Cardiac fibroblast (primary cell): ENCODE data around the gene ESPN.

ENCODE experiments used
- DNase-seq, 2 donors: peaks; one replicate each; pipeline versions ENCODE4 v3.0.0 to v3.0.0-alpha.2; 2010; ENCODE audit warnings: low read depth in 2 of 2
- H3K4me3 ChIP-seq, 2 donors: replicated peaks in 1 of 2; 1 replicate in 1 of 2; 2 replicates in 1 of 2; pipeline ENCODE4 v1.5.1; 2011; ENCODE audit warnings: low read depth in 2 of 2, low read length in 2 of 2, mild to moderate bottlenecking in 2 of 2, moderate library complexity in 1 of 2
- CTCF ChIP-seq: IDR thresholded peaks from one replicate; pipeline ENCODE4 v1.5.1; 2011; ENCODE audit warnings: low read depth, mild to moderate bottlenecking, low read length, inconsistent platforms

ESPN gene

DNA sequence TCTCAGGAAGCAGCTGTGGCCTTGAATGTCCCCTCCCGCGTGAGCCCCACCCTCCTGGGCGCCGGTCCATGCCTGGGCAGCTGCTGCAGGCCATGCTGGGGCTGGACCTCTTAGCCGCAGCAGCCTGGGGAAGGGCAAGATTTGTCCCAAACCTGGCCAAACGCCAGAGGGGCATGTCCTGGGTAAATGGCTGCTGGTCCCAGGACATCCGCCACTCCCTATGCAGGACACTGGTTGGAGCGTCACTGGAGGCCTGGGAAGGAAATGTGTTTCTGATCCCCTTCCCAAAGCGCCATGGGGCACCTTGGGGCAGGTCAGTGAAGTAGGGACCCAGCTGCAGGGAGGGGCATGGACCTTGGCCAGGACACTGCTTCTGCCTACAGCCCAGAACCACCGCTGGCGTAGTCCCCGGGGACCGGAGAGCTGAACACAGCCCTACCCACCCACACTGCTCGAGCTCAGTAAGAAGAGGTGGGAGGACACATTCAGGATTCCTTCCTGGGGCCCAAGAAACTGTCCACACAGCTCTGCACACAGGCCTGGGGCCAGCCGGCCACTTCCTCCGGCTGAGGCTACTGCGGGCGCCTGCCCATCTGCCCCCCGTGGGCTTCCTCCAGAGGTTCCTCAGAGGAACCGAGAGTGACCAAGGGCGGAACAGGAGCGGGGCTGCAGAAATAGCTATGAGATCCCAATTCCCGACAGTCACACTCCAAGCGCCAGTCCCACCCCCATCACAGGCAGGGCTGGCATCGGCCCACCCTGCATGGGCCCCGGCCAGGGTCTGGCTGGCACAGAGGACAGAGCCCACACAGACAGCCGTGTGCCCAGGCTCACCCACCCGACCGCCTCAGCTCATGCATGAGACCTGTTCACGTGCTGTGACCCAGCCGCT is 77.7 kb downstream of the ESPN start:
- TF ChIP-seq CTCF = no peak
- peak; percentile 39 to 48 for DNase-seq
- H3K4me3 ChIP-seq = no peak overlapping the region

GRCh38 chr1:6503884-6504602 is 79.5 kb downstream of the ESPN start:
- no peak for TF ChIP-seq CTCF
- DNase-seq = no peak
- H3K4me3 ChIP-seq = no peak overlapping the region

DNA sequence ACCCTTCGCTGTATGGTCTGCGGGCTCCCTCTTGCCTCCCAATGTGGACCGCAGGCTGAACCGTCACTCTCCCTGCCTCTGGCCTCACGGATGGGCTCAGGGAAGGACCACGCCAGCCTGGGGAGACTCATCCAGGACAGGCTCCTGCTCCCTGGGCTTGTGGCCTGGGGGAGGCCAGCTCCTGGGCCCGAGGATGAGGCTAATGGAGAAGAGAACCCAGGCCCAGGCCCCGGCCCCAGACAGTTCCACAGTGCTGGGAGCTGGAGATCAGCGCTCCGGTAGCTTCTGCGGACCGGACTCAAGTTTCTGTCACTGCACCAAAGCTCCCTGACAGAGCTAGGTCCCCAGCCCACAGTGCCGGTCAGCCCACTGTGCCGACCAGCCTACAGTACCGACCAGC is 80.3 kb downstream of the ESPN start:
- DNase-seq = no peak
- TF ChIP-seq CTCF = no peak
- H3K4me3 ChIP-seq = no peak overlapping the region

DNA sequence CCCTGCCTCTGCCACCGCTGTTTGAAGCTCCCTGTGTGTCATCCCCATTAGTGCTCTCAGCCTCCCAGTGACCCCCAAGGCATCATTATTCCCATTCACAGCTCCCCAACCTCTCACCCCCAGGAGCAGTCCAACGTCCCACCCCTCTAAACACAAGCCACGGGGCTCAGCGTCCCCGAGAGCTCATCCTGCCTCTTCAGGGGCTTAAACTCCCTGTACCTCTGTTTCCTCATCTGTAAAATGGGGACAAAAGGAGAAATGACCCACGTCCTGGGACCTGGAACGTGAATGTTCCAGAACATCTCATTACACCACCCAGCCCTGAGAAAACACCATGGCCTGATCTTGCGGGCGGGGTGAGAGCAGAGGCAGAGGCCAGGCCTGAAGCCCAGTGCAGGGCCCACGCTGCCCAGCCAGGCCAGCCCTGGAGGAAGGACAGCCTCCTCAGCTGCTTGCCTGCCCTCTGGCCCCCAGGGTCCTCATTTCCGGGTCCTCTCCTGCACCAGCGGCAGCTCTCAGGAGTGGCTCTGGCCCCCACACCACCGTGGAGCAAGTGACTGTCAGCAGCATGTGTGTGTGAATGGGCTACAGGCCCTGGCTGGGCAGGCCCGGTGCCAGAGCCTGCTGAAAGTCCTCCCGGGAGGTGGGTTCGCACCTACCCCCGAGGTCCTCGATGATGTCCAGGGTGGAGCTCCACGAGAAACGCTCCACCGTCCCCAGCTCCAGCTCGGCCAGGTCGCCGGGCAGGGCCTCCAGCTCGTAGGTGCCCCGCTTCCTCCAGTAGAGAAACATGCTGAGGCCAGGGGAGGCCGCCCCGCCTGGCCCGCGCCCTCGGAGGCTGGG is 81.0 kb downstream of the ESPN start:
- TF ChIP-seq CTCF = no peak
- no peak overlapping the region for H3K4me3 ChIP-seq
- no peak for DNase-seq

DNA sequence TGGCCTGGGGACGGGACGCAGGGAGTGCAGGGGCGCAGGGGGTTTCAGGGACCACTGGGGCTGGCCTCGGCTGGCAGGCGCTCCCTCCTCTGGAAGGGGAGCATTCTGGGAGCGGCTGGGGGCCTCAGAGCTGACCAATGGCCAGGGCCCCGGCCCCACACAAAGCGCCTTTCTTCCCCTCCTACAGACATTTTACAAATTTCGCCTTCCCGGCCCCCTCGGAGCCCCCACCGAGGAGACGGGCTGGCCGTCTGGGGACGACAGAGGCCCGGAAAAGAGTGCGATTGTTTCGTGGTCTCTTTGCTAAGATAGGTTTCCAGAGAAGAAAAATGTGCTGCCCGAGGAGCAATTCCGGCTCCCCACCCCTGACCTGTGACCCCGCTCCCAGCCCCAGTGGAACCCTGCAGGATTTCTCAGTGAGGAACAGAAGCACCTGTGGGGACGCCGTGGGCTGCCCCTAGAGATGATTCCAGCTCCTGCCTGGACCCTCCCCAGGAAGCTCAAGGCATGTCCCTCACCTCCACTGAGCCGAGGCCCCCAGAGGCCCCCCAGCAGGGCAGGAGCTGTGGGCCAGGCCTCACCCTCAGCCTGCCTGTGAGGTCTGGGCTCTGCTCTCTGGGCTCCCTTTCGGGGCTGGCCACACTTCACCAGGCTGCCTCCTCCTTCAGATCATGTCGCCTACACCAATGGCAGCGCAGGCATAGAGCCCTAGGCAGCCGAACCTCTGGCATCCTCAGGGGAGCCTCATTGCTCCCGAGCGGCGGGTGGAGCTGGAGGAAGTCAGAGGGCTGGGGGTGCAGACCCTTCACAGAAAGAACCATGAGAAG is 81.8 kb downstream of the ESPN start:
- no peak for TF ChIP-seq CTCF
- H3K4me3 ChIP-seq = no peak overlapping the region
- no peak for DNase-seq

DNA sequence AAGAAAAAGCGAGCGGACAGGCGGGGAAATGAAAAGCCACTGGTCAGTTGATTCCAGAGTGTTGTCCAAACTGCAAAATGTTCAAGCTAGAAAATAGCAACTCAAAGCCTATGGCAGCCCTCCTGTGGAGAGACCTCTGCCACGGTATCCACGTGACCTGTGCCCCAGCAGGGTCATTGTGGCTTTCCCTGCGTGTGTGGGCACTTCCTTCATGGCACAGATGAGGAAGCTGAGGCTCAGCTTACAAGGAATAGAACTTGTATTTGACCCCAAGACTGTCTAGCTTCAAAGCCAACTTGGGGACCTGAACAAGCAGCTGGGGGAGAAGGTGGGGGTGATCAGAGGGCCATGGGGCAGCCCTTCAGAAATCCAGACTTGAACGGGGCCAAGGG is 82.5 kb downstream of the ESPN start:
- TF ChIP-seq CTCF = no peak
- DNase-seq = no peak

More for the DNA sequence above, 82.5 kb downstream of the ESPN start:
- no peak overlapping the region for H3K4me3 ChIP-seq
